Measurements from ENCODE around the gene MXRA8.

GRCh38 chr1:1381294-1381693 lies 22.9 kb upstream of the MXRA8 start:
- TF ChIP-seq, protein P1, sequence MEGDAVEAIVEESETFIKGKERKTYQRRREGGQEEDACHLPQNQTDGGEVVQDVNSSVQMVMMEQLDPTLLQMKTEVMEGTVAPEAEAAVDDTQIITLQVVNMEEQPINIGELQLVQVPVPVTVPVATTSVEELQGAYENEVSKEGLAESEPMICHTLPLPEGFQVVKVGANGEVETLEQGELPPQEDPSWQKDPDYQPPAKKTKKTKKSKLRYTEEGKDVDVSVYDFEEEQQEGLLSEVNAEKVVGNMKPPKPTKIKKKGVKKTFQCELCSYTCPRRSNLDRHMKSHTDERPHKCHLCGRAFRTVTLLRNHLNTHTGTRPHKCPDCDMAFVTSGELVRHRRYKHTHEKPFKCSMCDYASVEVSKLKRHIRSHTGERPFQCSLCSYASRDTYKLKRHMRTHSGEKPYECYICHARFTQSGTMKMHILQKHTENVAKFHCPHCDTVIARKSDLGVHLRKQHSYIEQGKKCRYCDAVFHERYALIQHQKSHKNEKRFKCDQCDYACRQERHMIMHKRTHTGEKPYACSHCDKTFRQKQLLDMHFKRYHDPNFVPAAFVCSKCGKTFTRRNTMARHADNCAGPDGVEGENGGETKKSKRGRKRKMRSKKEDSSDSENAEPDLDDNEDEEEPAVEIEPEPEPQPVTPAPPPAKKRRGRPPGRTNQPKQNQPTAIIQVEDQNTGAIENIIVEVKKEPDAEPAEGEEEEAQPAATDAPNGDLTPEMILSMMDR (IDR thresholded peaks at IDR 0.05) = no peak
- no peak for TF ChIP-seq POLR2AphosphoS5 (IDR thresholded peaks at IDR 0.05)
